Body of pancreas (tissue), 4 donors: ENCODE data around the gene SORCS2.

Experiments used
- CTCF ChIP-seq, 7 experiments: fragments of 450-650 bp in 4 of 7; fragments of 200-600 bp in 3 of 7; sonication (generic) in 3 of 7; IDR thresholded peaks; one replicate each; pipeline ENCODE4 v1.5.1; 2016 to 2019; ENCODE audit warnings: antibody characterized with exemption in 7 of 7
- POLR2A ChIP-seq, 3 donors: fragments of 450-650 bp; IDR thresholded peaks; one replicate each; pipeline ENCODE4 v1.6.1; 2016; ENCODE audit warnings: antibody characterized with exemption in 3 of 3, mild to moderate bottlenecking in 2 of 3

GRCh38 chr4:7764466-7764865 is 572.1 kb downstream of the SORCS2 start:
- TF ChIP-seq CTCF (IDR thresholded peaks at IDR 0.05) (no peak), POLR2A (IDR thresholded peaks at IDR 0.05) (no peak)
